HG02973 (cell line): Measurements from ENCODE around the gene FBF1.

Source experiments
- ATAC-seq: cut with Tn5 transposase; IDR thresholded peaks from one replicate; pipeline ENCODE4 v1.9.1; 2021; ENCODE audit warnings: moderate library complexity; ENCODE audit not compliant: unreplicated experiment

The FBF1 gene

GRCh38 chr17:75959051-75959838 is 18.4 kb upstream of the FBF1 start:
- ATAC-seq = no peak

DNA sequence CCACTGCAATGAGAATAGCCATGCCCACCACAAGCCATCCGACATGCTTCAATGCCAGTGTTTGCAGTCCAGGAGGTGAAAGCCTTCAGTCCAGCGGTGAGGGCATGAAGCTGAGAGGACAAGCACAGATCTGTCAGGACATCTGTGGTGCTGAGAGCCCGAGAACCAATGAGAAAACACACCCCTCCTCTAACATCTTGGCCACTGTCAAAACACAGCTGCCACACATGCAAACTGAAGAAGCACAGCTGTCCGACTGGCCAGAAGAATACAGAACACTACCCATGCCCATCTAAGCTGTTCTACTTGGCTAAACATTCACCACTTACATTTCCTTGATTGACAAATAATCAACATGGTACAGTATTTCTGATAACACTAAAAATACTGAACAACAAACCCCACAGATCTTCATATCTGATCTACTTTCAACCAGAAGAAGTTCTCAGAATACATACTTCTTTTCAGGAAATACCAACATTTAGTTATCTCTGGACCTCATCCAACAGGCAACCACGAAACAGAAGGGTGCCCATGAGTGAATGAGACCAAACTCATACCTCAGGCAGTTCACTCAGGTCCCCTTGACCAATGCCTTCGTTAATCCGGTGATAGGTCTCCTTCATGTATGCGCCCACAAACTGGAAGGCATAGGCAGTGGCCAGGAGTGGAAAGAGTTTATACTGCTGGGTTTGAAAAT is 10.2 kb upstream of the FBF1 start:
- ATAC-seq = no peak

DNA sequence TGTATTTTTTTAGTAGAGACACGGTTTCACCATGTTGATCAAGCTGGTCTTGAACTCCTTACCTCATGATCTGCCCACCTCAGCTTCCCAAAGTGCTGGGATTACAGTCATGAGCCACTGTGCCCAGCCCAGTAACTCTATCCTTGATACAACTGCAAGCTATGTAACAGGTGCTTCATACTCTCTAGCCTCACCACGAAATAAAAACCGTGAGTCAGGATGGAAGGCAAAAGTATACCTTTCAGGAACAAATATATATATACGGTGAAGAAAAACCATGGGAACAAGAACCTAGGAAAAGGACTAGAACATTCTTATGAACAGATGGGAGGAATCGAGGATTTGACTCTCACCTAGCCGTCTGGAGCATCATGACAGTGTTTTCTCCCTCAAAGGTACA is 9.6 kb upstream of the FBF1 start:
- no peak for ATAC-seq

DNA sequence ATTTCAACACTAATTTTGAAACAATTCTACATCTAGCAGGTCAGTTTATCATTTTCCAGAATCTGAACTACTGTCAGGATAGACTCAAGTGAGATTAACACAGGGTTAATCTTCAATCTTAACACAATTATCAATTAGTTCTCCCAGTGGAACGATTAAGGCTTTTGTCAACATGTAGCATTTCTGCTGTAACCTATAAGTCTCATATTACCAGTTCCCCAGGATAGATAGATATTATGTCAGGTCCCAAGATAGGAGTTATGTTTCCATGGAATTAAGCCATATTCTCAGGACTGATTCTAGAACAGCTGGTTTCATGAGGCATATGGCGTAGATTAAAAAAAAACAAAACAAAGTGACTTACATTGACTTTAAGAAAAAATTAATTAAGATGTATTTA is 4.4 kb upstream of the FBF1 start:
- no peak for ATAC-seq

DNA sequence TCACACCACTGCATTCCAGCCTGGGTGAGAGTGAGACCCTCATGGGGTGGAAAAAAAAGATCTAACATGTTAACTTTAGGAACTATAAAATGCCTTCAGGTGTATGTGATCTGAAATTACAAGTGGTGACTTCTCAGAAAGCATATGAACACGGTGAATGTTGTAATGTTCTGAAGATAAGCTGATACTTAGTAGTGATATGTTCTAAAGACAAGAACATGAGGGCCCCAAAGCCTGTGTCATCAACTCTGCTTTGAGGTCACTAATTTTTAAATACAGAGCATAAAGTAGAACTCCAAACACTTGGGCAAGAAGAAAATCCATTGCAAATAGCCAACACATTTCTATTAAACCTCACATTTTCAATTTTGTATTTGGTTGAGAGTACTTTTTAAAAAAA is 2.6 kb upstream of the FBF1 start:
- no peak for ATAC-seq

DNA sequence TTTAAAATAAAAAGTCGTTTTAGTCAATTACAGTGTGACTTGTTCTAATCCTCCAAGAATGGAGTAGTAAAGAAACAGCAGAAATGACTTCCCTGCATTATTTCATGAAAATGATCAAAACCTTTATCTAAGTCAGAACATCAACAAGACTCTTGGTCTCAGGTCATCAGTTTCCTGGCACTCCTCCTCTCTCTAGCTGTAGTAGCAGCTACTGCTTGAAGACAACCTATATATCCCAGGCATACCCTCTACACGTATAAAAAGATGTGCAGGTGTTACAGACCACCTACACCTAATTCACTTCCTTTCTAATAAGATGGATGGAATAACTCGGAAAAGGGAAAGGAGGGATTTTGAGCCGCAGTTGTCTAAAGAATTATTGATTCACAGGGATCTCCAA is 1.6 kb upstream of the FBF1 start:
- ATAC-seq = no peak

GRCh38 chr17:75941442-75941819 is 589 bp upstream of the FBF1 start:
- ATAC-seq = no peak

GRCh38 chr17:75937652-75938051 is 3.2 kb downstream of the FBF1 start:
- no peak for ATAC-seq

- ATAC-seq = no peak
These were observed 7.0 kb downstream of the FBF1 start for GRCh38 chr17:75933808-75934207.

- no peak for ATAC-seq
These were observed 8.0 kb downstream of the FBF1 start for GRCh38 chr17:75932852-75933251.

DNA sequence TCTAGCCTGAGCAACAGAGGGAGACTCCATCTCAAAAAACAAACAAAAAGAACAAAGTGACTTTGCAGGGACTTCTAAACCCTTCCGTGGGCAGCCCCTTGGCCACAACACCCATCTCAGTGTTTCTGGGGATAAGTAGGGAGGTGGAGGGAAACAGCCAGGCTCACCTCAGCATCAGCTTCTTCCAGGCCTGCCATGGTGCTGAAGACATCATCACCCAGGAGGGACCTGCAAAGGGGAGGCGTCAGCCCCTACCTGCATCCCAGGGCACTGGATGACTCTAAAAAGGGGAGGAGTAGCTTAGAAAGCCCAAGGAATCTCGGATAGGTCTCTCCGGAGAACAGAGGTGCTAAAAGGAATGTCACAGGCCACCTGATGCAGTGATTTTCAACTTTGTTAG is 9.8 kb downstream of the FBF1 start:
- ATAC-seq = no peak

DNA sequence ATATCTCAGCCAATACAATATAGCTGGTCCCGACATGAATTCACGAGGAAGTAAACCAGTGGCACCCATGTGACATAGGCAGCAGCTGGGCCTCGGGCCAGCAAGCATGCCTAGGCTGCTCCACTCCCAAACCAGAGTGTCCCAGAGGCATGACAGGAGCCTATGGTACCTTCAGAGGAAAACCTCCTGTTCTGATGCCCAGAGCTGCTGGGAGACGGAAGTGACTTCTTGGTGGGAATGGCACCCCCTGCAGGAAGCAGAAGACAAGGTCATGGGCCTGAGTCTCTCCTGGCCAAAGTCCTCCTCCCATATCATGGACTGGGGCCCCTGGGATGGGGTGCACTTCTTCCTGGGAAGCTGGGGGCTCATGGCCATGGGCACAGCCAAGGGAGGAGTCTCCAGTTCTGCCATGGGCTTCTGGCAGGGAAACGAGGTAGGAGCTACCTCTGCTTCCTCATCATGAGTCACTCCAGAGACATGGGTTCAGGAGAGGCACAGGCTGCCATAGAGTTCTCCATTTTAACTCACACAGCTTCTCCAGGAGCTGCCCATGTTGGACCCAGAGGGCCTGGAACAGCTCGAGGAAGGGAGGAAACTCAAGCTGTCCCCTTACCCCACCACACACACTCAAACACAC is 13.4 kb downstream of the FBF1 start:
- ATAC-seq = no peak

DNA sequence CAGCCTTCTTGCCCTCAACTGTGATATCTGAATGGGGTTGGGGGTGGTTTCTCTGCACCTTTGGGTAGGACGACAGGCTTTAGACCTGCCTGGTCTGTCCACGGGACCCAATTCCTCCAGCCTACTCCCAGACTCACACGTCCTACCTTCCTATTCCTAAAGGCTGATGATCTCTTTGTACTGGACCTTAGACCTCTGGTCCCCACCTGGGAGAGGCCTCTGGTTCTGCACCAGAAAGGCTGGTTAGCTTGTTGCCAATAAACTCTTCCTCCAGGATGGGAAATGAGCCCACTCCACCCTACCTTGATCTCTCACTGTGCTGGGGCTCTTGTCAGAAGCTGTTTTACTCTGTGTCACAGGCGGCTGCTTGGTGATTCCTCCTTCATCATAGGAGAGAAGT is 14.4 kb downstream of the FBF1 start:
- ATAC-seq = no peak

- ATAC-seq = no peak
These were observed 14.9 kb downstream of the FBF1 start for GRCh38 chr17:75925912-75926311.

DNA sequence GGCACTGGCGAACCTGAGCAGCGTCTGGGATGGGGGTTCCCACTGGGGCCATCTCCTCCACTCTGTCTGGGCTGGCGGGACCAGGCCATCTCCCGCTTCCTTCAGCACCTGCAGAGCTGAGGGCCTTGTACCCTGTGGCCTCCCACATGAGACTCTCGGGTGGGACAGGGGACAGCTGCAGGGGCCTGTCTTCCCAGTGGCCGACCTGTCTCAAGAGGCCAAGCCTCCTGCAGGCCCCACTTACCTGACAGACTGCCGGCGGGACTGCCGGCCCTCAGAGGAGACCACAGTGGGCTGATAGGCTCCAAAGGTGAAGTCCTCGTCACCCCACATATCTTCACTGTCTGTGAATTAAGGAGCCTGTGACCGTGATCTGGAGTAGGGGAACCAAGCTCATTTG is 15.7 kb downstream of the FBF1 start:
- ATAC-seq = no peak

GRCh38 chr17:75922963-75923874 is 17.6 kb downstream of the FBF1 start:
- ATAC-seq = no peak

- no peak for ATAC-seq
These were observed 18.5 kb downstream of the FBF1 start for GRCh38 chr17:75922173-75922961.

DNA sequence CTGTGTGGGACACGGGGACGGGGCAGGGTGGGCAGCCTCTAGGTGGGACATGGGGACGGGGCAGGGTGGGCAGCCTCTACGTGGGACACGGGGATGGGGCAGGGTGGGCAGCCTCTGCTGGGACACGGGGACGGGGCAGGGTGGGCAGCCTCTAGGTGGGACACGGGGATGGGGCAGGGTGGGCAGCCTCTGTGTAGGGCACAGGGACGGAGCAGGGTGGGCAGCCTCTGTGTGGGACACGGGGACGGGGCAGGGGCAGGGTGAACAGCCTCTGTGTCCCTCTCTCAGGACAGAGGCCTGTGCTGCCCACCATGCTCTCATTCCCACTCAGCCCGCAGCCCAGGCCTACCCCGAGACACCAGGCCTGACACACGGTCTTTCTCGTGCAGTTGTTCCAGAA is 19.2 kb downstream of the FBF1 start:
- ATAC-seq = no peak

DNA sequence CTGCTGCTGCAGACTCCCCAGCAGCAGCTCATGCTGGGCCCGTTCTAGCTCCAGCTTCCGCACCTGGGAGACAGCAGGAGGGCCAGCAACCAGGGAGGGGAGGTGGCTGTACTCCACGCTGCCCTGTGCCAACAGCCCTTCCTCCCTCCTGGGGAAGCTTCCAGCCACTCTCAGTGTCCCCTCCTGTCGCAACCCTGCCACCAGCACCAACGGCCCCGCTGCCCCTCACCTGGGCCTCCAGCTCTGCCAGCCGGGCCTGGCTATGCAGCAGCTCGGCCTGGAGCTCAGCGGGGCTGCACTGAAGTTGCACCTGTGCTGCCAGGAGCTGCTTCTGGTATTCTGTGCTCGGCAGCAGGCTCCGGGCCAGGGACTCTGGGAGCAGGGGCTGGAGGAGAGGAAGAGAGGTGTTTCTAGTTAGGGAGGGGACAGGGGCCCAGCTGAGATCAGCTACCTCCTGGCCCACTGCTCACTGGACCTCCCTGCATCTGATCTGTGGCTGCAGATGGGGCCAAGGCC is 20.7 kb downstream of the FBF1 start:
- no peak for ATAC-seq

DNA sequence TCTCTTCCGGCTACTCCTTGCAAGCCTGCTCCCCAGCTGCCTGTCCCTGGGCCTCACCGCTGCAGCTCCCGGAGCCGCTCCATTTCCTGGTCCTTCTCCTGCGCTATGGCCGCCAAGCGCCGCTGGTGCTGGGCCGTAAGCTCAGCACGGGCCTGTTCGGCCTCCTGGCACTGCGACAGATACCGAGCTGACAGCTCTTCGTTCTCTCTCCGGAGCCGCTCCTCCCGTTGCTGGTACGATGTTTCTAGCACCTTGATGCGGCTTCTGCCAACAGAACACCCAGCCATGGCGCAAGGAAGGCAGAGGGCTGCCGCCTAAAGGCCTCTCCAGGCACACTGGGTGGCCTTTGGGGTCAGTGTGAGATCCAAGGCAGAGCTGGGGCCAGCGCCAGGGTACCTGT is 21.2 kb downstream of the FBF1 start:
- ATAC-seq = no peak
